Measurements from ENCODE around the gene ASPSCR1. TPM values are rescaled to one million over a fixed set of nuclear protein-coding genes. Genes with fewer than 3 reads are reported as not detected.

Gene ASPSCR1
- total and polyA plus RNA-seq, 8 donors: 35.1 to 64.3 (median 44.4) TPM

DNA sequence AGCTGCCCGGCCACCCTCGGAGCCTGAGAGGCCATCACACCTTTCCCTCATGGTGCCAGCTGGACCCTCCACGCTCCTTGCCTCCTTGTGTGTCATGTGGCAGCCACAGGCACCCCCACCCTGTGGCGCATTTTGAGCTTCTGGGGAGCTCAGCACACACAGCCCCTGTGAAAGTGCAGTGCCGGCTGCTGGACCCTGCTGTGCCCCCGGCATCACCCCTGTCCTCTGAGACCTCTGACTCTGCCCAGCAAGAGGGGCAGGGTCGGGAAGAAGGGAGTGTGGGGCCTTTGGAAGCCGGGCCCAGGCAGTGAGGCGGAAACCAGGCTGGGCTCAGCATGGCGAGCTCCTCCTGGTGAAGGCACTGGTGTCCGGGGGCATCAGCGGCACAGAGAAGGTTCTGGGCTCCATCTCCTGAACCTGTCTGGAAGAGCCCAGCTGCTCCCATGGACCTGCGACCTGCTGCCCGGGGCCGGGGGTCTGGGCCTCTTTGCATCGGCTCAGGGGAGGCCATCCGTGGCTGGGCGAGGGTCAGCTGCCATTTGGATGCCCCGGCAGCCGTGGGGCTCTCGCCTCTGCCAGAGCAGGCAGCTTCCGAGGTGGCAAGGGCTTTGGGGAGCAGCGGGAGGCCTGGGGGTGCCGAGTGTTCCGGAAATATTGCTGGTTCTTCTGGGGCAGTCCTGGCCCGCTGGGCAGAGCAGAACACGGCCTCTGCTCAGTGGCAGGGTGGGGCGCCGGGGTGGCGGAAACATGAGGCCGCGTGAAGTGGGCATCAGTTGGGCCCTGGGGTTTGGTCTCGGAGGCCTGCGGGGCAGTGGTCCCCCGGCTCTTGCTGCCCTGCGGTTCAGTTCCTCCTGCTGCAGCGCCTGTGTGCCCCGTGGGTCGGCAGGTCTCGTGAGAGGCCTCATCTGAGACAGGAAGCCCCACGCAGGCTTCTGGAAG lies 27.4 kb downstream of the ASPSCR1 start:
- ATAC-seq: no peak

DNA sequence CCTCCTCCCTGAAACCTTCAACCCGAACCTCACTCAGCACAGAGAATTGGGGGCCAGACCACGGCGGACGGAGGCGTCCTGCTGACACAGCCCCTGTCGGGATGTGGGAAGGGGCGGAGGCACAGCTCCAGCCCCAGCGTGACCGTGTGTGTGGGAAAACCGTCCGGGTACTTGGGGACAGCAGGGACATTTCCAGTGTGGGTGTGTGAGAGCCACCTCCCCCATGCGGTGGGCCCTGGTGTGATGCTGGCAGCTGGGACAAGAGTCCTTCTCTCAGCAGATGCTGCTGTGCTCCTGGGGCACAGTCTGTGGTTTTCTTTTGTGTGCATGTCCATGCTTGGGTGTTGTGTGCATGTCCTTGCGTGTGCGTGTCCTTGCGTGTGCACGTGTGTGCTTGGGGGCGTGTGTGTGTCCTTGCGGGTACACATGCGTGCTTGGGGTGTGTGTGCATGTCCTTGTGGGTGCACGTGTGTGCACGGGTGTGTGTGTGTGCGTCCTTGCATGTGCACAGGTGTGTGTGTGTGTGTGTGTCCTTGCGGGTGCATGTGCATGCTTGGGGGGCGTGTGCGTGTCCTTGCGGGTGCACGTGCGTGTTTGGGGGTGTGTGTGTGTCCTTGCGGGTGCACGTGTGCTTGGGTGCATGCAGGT lies 28.4 kb downstream of the ASPSCR1 start:
- Histone ChIP-seq H3K4me3 (no peak overlapping the region), H3K27ac (no peak overlapping the region), H3K36me3 (no peaks in the 10 kb centered on the region), H3K27me3 (no peaks in the 10 kb centered on the region), H3K9me3 (no peaks in the 10 kb centered on the region), H3K4me1 (no peaks in the 10 kb centered on the region)
- TF ChIP-seq, protein P1, sequence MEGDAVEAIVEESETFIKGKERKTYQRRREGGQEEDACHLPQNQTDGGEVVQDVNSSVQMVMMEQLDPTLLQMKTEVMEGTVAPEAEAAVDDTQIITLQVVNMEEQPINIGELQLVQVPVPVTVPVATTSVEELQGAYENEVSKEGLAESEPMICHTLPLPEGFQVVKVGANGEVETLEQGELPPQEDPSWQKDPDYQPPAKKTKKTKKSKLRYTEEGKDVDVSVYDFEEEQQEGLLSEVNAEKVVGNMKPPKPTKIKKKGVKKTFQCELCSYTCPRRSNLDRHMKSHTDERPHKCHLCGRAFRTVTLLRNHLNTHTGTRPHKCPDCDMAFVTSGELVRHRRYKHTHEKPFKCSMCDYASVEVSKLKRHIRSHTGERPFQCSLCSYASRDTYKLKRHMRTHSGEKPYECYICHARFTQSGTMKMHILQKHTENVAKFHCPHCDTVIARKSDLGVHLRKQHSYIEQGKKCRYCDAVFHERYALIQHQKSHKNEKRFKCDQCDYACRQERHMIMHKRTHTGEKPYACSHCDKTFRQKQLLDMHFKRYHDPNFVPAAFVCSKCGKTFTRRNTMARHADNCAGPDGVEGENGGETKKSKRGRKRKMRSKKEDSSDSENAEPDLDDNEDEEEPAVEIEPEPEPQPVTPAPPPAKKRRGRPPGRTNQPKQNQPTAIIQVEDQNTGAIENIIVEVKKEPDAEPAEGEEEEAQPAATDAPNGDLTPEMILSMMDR (IDR thresholded peaks at IDR 0.05): no peak
- intact Hi-C loops (cut with DNase I): no loop called here
- DNase-seq (no peak), ATAC-seq (no peak)

More for the DNA sequence above, 27.4 kb downstream of the ASPSCR1 start:
- no peaks in the 10 kb centered on the region for H3K9me3 ChIP-seq
- no peaks in the 10 kb centered on the region for H3K4me1 ChIP-seq
- no peaks in the 10 kb centered on the region for H3K36me3 ChIP-seq
- no peak for DNase-seq
- TF ChIP-seq, protein P1 (IDR thresholded peaks at IDR 0.05): no peak
- intact Hi-C loops (cut with DNase I): no loop called here
- no peak overlapping the region for H3K4me3 ChIP-seq
- no peaks in the 10 kb centered on the region for H3K27me3 ChIP-seq
- no peak overlapping the region for H3K27ac ChIP-seq

DNA sequence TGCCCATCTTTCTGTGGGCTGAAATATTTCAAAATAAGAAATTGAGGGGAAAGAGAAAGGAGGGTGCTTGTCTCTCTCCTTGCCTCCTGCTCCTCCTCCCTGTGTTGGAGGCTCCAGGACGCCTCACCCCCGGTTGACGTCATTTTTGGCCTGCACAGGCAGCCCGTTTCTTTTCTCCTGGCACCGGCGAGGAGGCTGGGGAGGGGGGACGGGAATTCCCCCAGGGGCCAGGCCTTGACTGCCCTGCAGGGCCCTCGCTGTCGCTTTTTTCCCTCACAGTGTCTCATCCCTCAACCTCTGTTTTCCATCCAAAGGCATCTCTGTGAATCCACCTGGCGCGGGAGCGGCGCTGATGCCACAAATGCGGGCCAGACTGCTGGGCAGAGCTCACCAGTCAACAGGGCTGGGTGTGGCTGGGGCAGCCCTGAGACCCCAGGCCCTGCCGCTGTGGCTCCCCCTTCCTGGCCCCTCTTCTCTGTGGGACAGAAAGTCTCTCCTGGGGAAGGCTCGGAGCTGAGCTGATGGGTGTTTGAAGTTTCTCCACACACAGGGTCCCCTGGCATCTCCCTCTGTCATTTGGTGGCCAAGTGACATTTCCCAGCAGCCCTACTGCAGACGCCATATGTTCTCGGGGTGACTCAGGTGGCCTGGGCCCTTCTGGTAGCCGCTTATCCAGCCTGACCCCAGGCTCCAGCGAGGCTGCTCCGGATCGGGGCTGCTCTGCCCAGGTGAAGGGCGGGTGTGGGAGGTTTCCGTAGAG lies 29.2 kb downstream of the ASPSCR1 start:
- H3K4me1 ChIP-seq: no peaks in the 10 kb centered on the region
- DNase-seq: no peak
- H3K4me3 ChIP-seq: no peak overlapping the region
- H3K9me3 ChIP-seq: no peaks in the 10 kb centered on the region
- intact Hi-C loops (cut with DNase I): no loop called here
- no peaks in the 10 kb centered on the region for H3K27me3 ChIP-seq
- ATAC-seq: no peak
- peaks cover 0 to 5% of the 10 kb centered on the region in 2 donors for H3K36me3 ChIP-seq
- TF ChIP-seq, protein P1 (IDR thresholded peaks at IDR 0.05): no peak
- no peak overlapping the region for H3K27ac ChIP-seq

DNA sequence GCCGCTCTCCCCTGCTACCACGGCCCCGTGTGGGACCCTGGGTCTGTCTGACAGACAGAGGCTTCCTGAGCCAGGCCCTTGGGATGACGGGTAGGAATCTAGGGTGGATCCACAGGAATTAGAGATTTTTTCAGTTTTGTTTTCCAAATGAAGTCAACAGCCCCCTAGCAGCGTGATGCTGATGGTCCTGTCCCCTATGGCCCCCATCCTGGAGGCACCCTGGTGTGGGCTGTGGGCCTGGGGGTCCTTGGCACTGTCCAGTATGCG lies 29.7 kb downstream of the ASPSCR1 start:
- Histone ChIP-seq H3K27ac (no peak overlapping the region), H3K36me3 (peaks cover 0 to 10% of the 10 kb centered on the region in 2 donors), H3K9me3 (no peaks in the 10 kb centered on the region), H3K4me1 (no peaks in the 10 kb centered on the region), H3K27me3 (no peaks in the 10 kb centered on the region), H3K4me3 (no peak overlapping the region)
- ATAC-seq (no peak), DNase-seq (no peak)
- intact Hi-C loops (cut with DNase I): no loop called here
- TF ChIP-seq, protein P1 (IDR thresholded peaks at IDR 0.05): no peak
